OCI-LY1 (cell line): Measurements from ENCODE around the gene TNIP1.

Experiments
- CTCF ChIP-seq: fragments of 200-600 bp; sonication (generic), shearing (Covaris generic); IDR thresholded peaks from 2 replicates; pipeline ENCODE4 v1.5.1; 2017; ENCODE audit warnings: mild to moderate bottlenecking, antibody characterized with exemption, low read length, moderate library complexity, mixed read lengths
- EZH2 ChIP-seq: fragments of 200-600 bp; sonication (generic), shearing (Covaris generic); IDR thresholded peaks from 2 replicates; pipeline ENCODE4 v1.8.0; 2017; ENCODE audit warnings: borderline replicate concordance, mixed run types, mild to moderate bottlenecking, antibody characterized with exemption, low read length, moderate library complexity, mixed read lengths

- TF ChIP-seq CTCF, result no peak
- TF ChIP-seq EZH2, result no peak
Measured at GRCh38 chr5:151024440-151025249, 56.2 kb downstream of the TNIP1 start.
